OCI-LY7 (cell line): Measurements from ENCODE around the gene HJURP. TPM values are rescaled to one million over a fixed set of nuclear protein-coding genes. Genes with fewer than 3 reads are reported as not detected.

ENCODE experiments used
- Bru-seq: library from RNA; stranded (reverse); fragments of 400-500 nt; gene quantifications from one replicate; lab custom pipeline; 2021; lab: Mats Ljungman, UMichigan
- BruChase-seq, 2 experiments: library from RNA; stranded (reverse); fragments of 400-500 nt; gene quantifications; one replicate each; lab custom pipeline; 2021; lab: Mats Ljungman, UMichigan
- BruUV-seq: library from RNA; stranded (reverse); fragments of 400-500 nt; replicated peaks from 2 replicates; lab custom pipeline; 2021; lab: Mats Ljungman, UMichigan
- CTCF ChIA-PET: fragments of 300-600 bp; sonication (Branson Sonifier 250); formaldehyde crosslinking; loops from one replicate; lab custom pipeline; 2022; ENCODE audit warnings: antibody characterized with exemption; ENCODE audit not compliant: unreplicated experiment; lab: Charles Lee
- POLR2A ChIA-PET: fragments of 300-600 bp; sonication (Branson Sonifier 250); formaldehyde crosslinking; loops from one replicate; lab custom pipeline; 2022; ENCODE audit warnings: antibody characterized with exemption; lab: Charles Lee
- DNase-seq: peaks from one replicate; pipeline ENCODE4 v3.0.0-alpha.2; 2015; ENCODE audit warnings: low spot score
- H2AFZ ChIP-seq: fragments of 200-600 bp; sonication (generic), shearing (Covaris generic); 2 replicates; pipeline ENCODE4 v1.6.1; 2014; ENCODE audit warnings: mild to moderate bottlenecking, antibody characterized with exemption, low read length, moderate library complexity
- H3K27ac ChIP-seq: fragments of 200-600 bp; sonication (generic); 2 replicates; pipeline ENCODE4 v1.5.1; 2014; ENCODE audit warnings: mixed run types, low read depth, mild to moderate bottlenecking, moderate library complexity, low read length, inconsistent platforms; ENCODE audit not compliant: poor library complexity, severe bottlenecking
- H3K36me3 ChIP-seq: fragments of 200-600 bp; sonication (generic); 2 replicates; pipeline ENCODE4 v1.6.1; 2014; ENCODE audit warnings: mild to moderate bottlenecking, antibody characterized with exemption, low read length, moderate library complexity, mixed read lengths; ENCODE audit not compliant: insufficient read depth
- H3K4me1 ChIP-seq: fragments of 200-600 bp; sonication (generic); 2 replicates; pipeline ENCODE4 v1.5.1; 2014; ENCODE audit warnings: mild to moderate bottlenecking, low read length; ENCODE audit not compliant: insufficient read depth, poor library complexity, severe bottlenecking
- H3K4me2 ChIP-seq: fragments of 200-600 bp; sonication (generic); 2 replicates; pipeline ENCODE4 v1.6.1; 2014; ENCODE audit warnings: mild to moderate bottlenecking, low read length
- H3K4me3 ChIP-seq: fragments of 200-600 bp; sonication (generic); 2 replicates; pipeline ENCODE4 v1.5.1; 2014; ENCODE audit warnings: mild to moderate bottlenecking, low read depth, low read length; ENCODE audit not compliant: poor library complexity, severe bottlenecking
- H3K79me2 ChIP-seq: fragments of 200-600 bp; sonication (generic); 2 replicates; pipeline ENCODE4 v1.6.1; 2016; ENCODE audit warnings: low read depth, mild to moderate bottlenecking, low read length, moderate library complexity, mixed read lengths; ENCODE audit not compliant: insufficient read depth
- H3K9me2 ChIP-seq: fragments of 200-600 bp; sonication (generic); 2 replicates; pipeline ENCODE4 v1.6.1; 2016; ENCODE audit warnings: mild to moderate bottlenecking, low read length, mixed read lengths; ENCODE audit not compliant: insufficient read depth
- H3K9me3 ChIP-seq: fragments of 200-600 bp; sonication (generic); 2 replicates; pipeline ENCODE4 v1.6.1; 2014; ENCODE audit warnings: mild to moderate bottlenecking, mixed run types, low read length, mixed read lengths
- H4K20me1 ChIP-seq: fragments of 200-600 bp; sonication (generic); 2 replicates; pipeline ENCODE4 v1.6.1; 2014; ENCODE audit warnings: mild to moderate bottlenecking, antibody characterized with exemption, low read length, moderate library complexity, mixed read lengths; ENCODE audit not compliant: insufficient read depth
- CTCF ChIP-seq: fragments of 200-600 bp; sonication (generic); conservative IDR thresholded peaks from 2 replicates; pipeline ENCODE4 v1.5.1; 2014; ENCODE audit warnings: mild to moderate bottlenecking, antibody characterized with exemption, low read length, moderate library complexity, mixed read lengths
- EZH2phosphoT487 ChIP-seq: fragments of 200-600 bp; sonication (generic); IDR thresholded peaks from 2 replicates; pipeline ENCODE4 v1.6.1; 2018; ENCODE audit warnings: low read depth, borderline replicate concordance, mild to moderate bottlenecking, mixed run types, antibody characterized with exemption, low read length, moderate library complexity, mixed read lengths
- intact Hi-C: fragments of 100-400 bp; cut with micrococcal nuclease; formaldehyde crosslinking; loops from one replicate; pipeline ENCODE4 v1.10.0; 2022; ENCODE audit not compliant: unreplicated experiment
- long read RNA-seq: library from polyadenylated mRNA; stranded (forward); transcript quantifications from one replicate; pipeline ENCODE4 v2.0.0, GENCODE V29; 2022
- total RNA-seq, 2 experiments: library from RNA; depleted of rRNA in 1 of 2; stranded (reverse); fragments of >200 nt in 1 of 2; shearing (Covaris generic) in 1 of 2; gene quantifications; 2 replicates each; pipeline ENCODE4 v1.2.3, GENCODE V29; 2014 to 2022

HJURP gene
- total RNA-seq (2014; rRNA removed; shearing (Covaris generic)) = 79.9 and 94.3 TPM in 2 replicates
- total RNA-seq (2022) = 122 and 135 TPM in 2 replicates
- Bru-seq, nascent RNA = percentile 95 among the genes with signal in this experiment
- BruChase-seq, experiment 1, labeled RNA remaining after a 6-hour chase = percentile 88 among the genes with signal in this experiment
- BruChase-seq, experiment 2, labeled RNA remaining after a 2-hour chase = percentile 95 among the genes with signal in this experiment
- long read RNA-seq, transcript HJURP-204 (7 exons, 3,027 nt) = minor isoform, 5 of 395 reads
- long read RNA-seq, transcript HJURP-202 (9 exons, 3,187 nt) = major isoform, 304 of 395 reads
- long read RNA-seq, partial matches to known transcripts = 18 of 395 reads
- long read RNA-seq, other reads (novel, unspliced or antisense) = 67 of 395 reads

GRCh38 chr2:233854241-233854981, at the start of gene HJURP:
HJURP (minus strand) TSS chr2:233854535; CDS start chr2:233854500, 35 bp downstream.
- H3K4me2 ChIP-seq = peak within 1 kb of the TSS; percentile 76
- peak within 1 kb of the TSS; percentile 82 for H2AFZ ChIP-seq
- H4K20me1 ChIP-seq = peaks cover 33% of the 10 kb centered on the region
- peak; percentile 97 for DNase-seq
- no TSS peak for BruUV-seq
- intact Hi-C loops = no loop called here
- H3K9me2 ChIP-seq = no peaks in the 10 kb centered on the region
- peaks cover 48% of the 10 kb centered on the region for H3K79me2 ChIP-seq
- no peak for TF ChIP-seq EZH2phosphoT487
- TF ChIP-seq CTCF = no peak
- H3K4me1 ChIP-seq = peaks cover 25% of the 10 kb centered on the region
- peaks cover 8% of the 10 kb centered on the region; the same call in 1 of the 2 replicates for H3K9me3 ChIP-seq
- peak within 1 kb of the TSS; percentile 77 for H3K27ac ChIP-seq
- POLR2A ChIA-PET = interaction anchor here (0.5 to 1.0 kb wide), 2 partner anchors 9 to 794 kb away, joined by 3 to 4 read pairs; no protein-coding TSS in a partner anchor
- CTCF ChIA-PET = no interaction called here
- peak within 1 kb of the TSS; percentile 97 for H3K4me3 ChIP-seq
- peaks cover 49% of the 10 kb centered on the region for H3K36me3 ChIP-seq

GRCh38 chr2:233901884-233902283, 47.5 kb upstream of the HJURP start:
- Histone ChIP-seq H3K4me3 (no peak overlapping the region), H3K36me3 (no peaks in the 10 kb centered on the region), H3K27ac (no peak overlapping the region), H3K9me3 (no peaks in the 10 kb centered on the region), H3K9me2 (no peaks in the 10 kb centered on the region), H2AFZ (no peak overlapping the region), H3K4me1 (no peaks in the 10 kb centered on the region), H3K4me2 (no peak overlapping the region), H4K20me1 (no peaks in the 10 kb centered on the region; the same call in 1 of the 2 replicates), H3K79me2 (no peaks in the 10 kb centered on the region)
- TF ChIP-seq CTCF = no peak
- no TSS peak for BruUV-seq
- intact Hi-C loops = no loop called here
- ChIA-PET CTCF (no interaction called here), POLR2A (interaction anchor here (0.6 to 1.0 kb wide), 2 partner anchors 13 to 138 kb away, joined by 3 read pairs; no protein-coding TSS in a partner anchor)
- no peak for DNase-seq
